HepG2 (cell line): ENCODE data around the gene TSGA10. TPM values are rescaled to one million over a fixed set of nuclear protein-coding genes. Genes with fewer than 3 reads are reported as not detected.

Source experiments
- ATAC-seq: fragments of 200-7000 bp; cut with Tn5 transposase; 3 replicates; pipeline ENCODE4 v1.9.1; 2020; ENCODE audit warnings: mild to moderate bottlenecking, moderate library complexity
- BruUV-seq: library from RNA; stranded (reverse); fragments of 400-500 nt; replicated peaks from 2 replicates; lab custom pipeline; 2021; lab: Mats Ljungman, UMichigan
- CTCF ChIA-PET: fragments of 300-600 bp; formaldehyde crosslinking; extraction: SDS; loops from one replicate; lab custom pipeline; 2021; ENCODE audit warnings: low total read pairs, inconsistent platforms, low intra/inter-chr PET ratio; lab: Yijun Ruan, JAX
- POLR2A ChIA-PET: fragments of 350-600 bp; sonication (Branson Sonifier 250); formaldehyde crosslinking; loops from one replicate; lab custom pipeline; 2020; ENCODE audit warnings: antibody characterized with exemption, inconsistent platforms; lab: Yijun Ruan, JAX
- DNase-seq: peaks from one replicate; pipeline ENCODE4 v3.0.0-alpha.2; 2015; ENCODE audit warnings: low spot score
- FAIRE-seq: peaks from 3 replicates; lab custom pipeline; 2011; peaks lifted over from hg19 to GRCh38; lab: Jason Lieb, UNC
- H2AFZ ChIP-seq: one replicate; pipeline ENCODE4 v1.6.1; 2011; ENCODE audit warnings: low read length, inconsistent platforms
- H3K27ac ChIP-seq: fragments of 300-600 bp; 3 replicates; pipeline ENCODE4 v1.8.0; 2011; ENCODE audit warnings: mixed run types, mild to moderate bottlenecking, mixed read lengths, low read length, inconsistent platforms; ENCODE audit not compliant: insufficient read depth; ENCODE audit errors: extremely low read length
- H3K27me3 ChIP-seq, 2 experiments: fragments of 200-600 bp in 1 of 2; 2 replicates in 1 of 2; 3 replicates in 1 of 2; pipeline versions ENCODE4 v1.6.0 to v1.8.0; 2011; ENCODE audit warnings: low read length in 2 of 2, mild to moderate bottlenecking in 2 of 2, moderate library complexity in 2 of 2, inconsistent platforms in 1 of 2; ENCODE audit not compliant: insufficient read depth in 2 of 2, control insufficient read depth in 1 of 2
- H3K36me3 ChIP-seq, 2 experiments: fragments of 200-600 bp in 1 of 2; replicated peaks in 1 of 2; 2 replicates in 1 of 2; 3 replicates in 1 of 2; pipeline versions ENCODE4 v1.5.1 to v1.8.0; 2011; ENCODE audit warnings: low read length in 2 of 2, inconsistent platforms in 1 of 2; ENCODE audit not compliant: insufficient read depth in 2 of 2, control insufficient read depth in 1 of 2
- H3K4me1 ChIP-seq: 2 replicates; pipeline ENCODE4 v1.5.1; 2012; ENCODE audit warnings: low read length, inconsistent platforms; ENCODE audit not compliant: insufficient read depth
- H3K4me2 ChIP-seq: 2 replicates; pipeline ENCODE4 v1.6.0; 2011; ENCODE audit warnings: low read depth, low read length, inconsistent platforms
- H3K4me3 ChIP-seq, 3 experiments: fragments of 200-600 bp in 1 of 3; sonication (generic), shearing (Covaris generic) in 1 of 3; replicated peaks in 1 of 3; 2 replicates each; pipeline ENCODE4 v1.5.1; 2011 to 2016; ENCODE audit warnings: low read length in 3 of 3, inconsistent platforms in 2 of 3, low read depth in 2 of 3, mild to moderate bottlenecking in 2 of 3, control low read depth in 1 of 3, mixed read lengths in 1 of 3; ENCODE audit not compliant: insufficient read depth in 1 of 3
- H3K79me2 ChIP-seq: one replicate; pipeline ENCODE4 v1.6.1; 2011; ENCODE audit warnings: low read length, inconsistent platforms; ENCODE audit not compliant: insufficient read depth
- H3K9ac ChIP-seq: 2 replicates; pipeline ENCODE4 v1.6.0; 2011; ENCODE audit warnings: mild to moderate bottlenecking, low read depth, low read length, inconsistent platforms; ENCODE audit not compliant: insufficient read depth
- H3K9me3 ChIP-seq: 2 replicates; pipeline ENCODE4 v1.5.1; 2012; ENCODE audit warnings: mild to moderate bottlenecking, low read length
- H4K20me1 ChIP-seq: 2 replicates; pipeline ENCODE4 v1.6.0; 2011; ENCODE audit warnings: inconsistent platforms, mild to moderate bottlenecking, low read length, moderate library complexity; ENCODE audit not compliant: insufficient read depth
- CAMTA2 ChIP-seq: sonication (generic); formaldehyde crosslinking; IDR thresholded peaks from 2 replicates; pipeline ENCODE4 v1.4.0; 2020; ENCODE audit warnings: mild to moderate bottlenecking, missing genetic modification reagents, borderline replicate concordance
- FLYWCH1 ChIP-seq: sonication (generic); formaldehyde crosslinking; IDR thresholded peaks from 2 replicates; pipeline ENCODE4 v1.8.1; 2023; ENCODE audit warnings: mild to moderate bottlenecking, missing genetic modification reagents
- GLI4 ChIP-seq: sonication (generic); formaldehyde crosslinking; IDR thresholded peaks from 2 replicates; pipeline ENCODE4 v1.5.1; 2020; ENCODE audit warnings: missing genetic modification reagents, mild to moderate bottlenecking, moderate library complexity, borderline replicate concordance
- PTBP1 ChIP-seq: fragments of 200-400 bp; formaldehyde crosslinking; IDR thresholded peaks from 2 replicates; pipeline ENCODE4 v1.6.1; 2018; ENCODE audit warnings: low read length, low read depth; ENCODE audit not compliant: poor library complexity, severe bottlenecking
- SIN3A ChIP-seq: IDR thresholded peaks from 2 replicates; pipeline ENCODE4 v1.6.1; 2011; ENCODE audit warnings: low read depth, mild to moderate bottlenecking, control low read depth, low read length, borderline replicate concordance
- SMARCC2 ChIP-seq: fragments of 450-650 bp; IDR thresholded peaks from 2 replicates; pipeline ENCODE4 v1.6.1; 2017; ENCODE audit warnings: antibody characterized with exemption, mild to moderate bottlenecking
- ZNF441 ChIP-seq: sonication (generic); formaldehyde crosslinking; IDR thresholded peaks from 2 replicates; pipeline ENCODE4 v1.7.0; 2021; ENCODE audit warnings: missing genetic modification reagents, borderline replicate concordance
- ZNF660 ChIP-seq: sonication (generic); formaldehyde crosslinking; IDR thresholded peaks from 2 replicates; pipeline ENCODE4 v1.5.1; 2020; ENCODE audit warnings: mild to moderate bottlenecking, low read depth, missing genetic modification reagents, borderline replicate concordance
- WGBS: methylation state at CpG from one replicate; pipeline ENCODE4 v1.1.6; 2017; ENCODE audit warnings: low lambda C conversion rate; 5-methylcytosine and 5-hydroxymethylcytosine counted together
- in situ Hi-C: cut with HindIII; loops from 2 replicates; pipeline ENCODE4 v1.10.0; 2017; ENCODE audit warnings: low pct_unique_long_range_greater_than_20kb; ENCODE audit not compliant: extremely low pct_ligation_motif_present
- intact Hi-C: fragments of 100-400 bp; cut with micrococcal nuclease; formaldehyde crosslinking; loops from one replicate; pipeline ENCODE4 v1.10.0; 2022; ENCODE audit not compliant: unreplicated experiment
- polyA plus RNA-seq, 8 experiments: library from polyadenylated mRNA; depleted of rRNA in 3 of 8; stranded (reverse) in 7 of 8; unstranded in 1 of 8; fragments of >200 nt; fragmentation: Illumina TruSeq in 4 of 8; extraction: Trizol in 4 of 8; gene quantifications; 2 replicates each; pipeline versions ENCODE4 v1.2.1 to v1.2.3, GENCODE V29; 2011 to 2016; ENCODE audit warnings: low read depth in 4 of 8, missing spikeins in 1 of 8, mixed read lengths in 1 of 8; ENCODE audit not compliant: insufficient read depth in 1 of 8
- total RNA-seq, 5 experiments: library from RNA; depleted of rRNA; stranded (reverse); fragments of >200 nt; fragmentation: Illumina TruSeq; extraction: Trizol; gene quantifications; 2 replicates each; pipeline ENCODE4 v1.2.3, GENCODE V29; 2016; ENCODE audit warnings: low read depth in 1 of 5

Gene TSGA10
- total and polyA plus RNA-seq, 2 of the 13 experiments (the other 11 are each of a cell fraction or from before 2014, with no cell fraction given), result 4.7 to 13.1 TPM

GRCh38 chr2:99153921-99154604 lies 679 bp downstream of the TSGA10 start (continued):
- no peak for TF ChIP-seq PTBP1
- no peak for TF ChIP-seq SMARCC2
- TF ChIP-seq ZNF441 (CRISPR knock-in tag), result no peak
- 0 out of 2 replicates have a peak, but pooled peaks have one; percentile 51 for TF ChIP-seq SIN3A
- 0 out of 2 replicates have a peak, but pooled peaks have one; percentile 16 for TF ChIP-seq CAMTA2
- no peak for TF ChIP-seq ZNF660
- TF ChIP-seq FLYWCH1, result 0 out of 2 replicates have a peak, but pooled peaks have one; percentile 8

- no peaks in the 10 kb centered on the region for H4K20me1 ChIP-seq
- in situ Hi-C loops (no loop called here), intact Hi-C loops (no loop called here)
- no peak for TF ChIP-seq GLI4 (CRISPR knock-in tag)
- CTCF ChIA-PET, result no interaction called here
- no peaks in the 10 kb centered on the region; a peak in 1 of 5 replicates for H3K36me3 ChIP-seq
- H3K9me3 ChIP-seq, result no peaks in the 10 kb centered on the region
- WGBS, result 94% methylated on average over 7 of the region's 7 CpGs
- H3K4me3 ChIP-seq, result no peak overlapping the region
- no peak overlapping the region for H2AFZ ChIP-seq
- H3K79me2 ChIP-seq, result peaks cover 18% of the 10 kb centered on the region
- H3K27me3 ChIP-seq, result no peaks in the 10 kb centered on the region; a peak in 1 of 5 replicates
- no peak for ATAC-seq
- no peak overlapping the region for H3K4me2 ChIP-seq
- no peak overlapping the region for H3K9ac ChIP-seq
- peaks cover 42% of the 10 kb centered on the region for H3K4me1 ChIP-seq
- no peak for DNase-seq
- no TSS peak for BruUV-seq
- no peak overlapping the region for H3K27ac ChIP-seq
- no peak for FAIRE-seq
- POLR2A ChIA-PET, result interaction anchor here (4.9 kb wide), 1 partner anchor 11 kb away, joined by 140 read pairs; the partner anchor contains the start of gene C2orf15
These were observed 2.4 kb downstream of the TSGA10 start for GRCh38 chr2:99152199-99152895.
